ENCODE results near the gene KCTD13.

DNA sequence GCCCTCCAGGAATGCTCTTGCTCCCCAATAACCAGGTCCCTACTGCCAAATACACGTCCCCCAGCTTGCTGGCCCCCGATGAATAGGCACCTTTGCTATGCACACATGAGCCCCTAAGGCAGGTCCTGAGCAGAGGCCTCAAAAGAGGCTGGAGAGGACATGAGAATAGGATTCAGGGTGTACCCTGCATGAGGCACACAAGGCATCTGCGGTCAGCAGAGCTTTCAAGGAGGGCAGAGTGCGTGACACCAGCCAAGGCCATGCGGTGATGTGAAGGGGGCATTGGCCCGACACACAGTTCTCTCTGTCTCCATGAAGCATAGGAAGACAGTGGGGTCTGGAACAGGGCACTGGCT is 33.6 kb downstream of the KCTD13 start:
- TF ChIP-seq, protein P1, sequence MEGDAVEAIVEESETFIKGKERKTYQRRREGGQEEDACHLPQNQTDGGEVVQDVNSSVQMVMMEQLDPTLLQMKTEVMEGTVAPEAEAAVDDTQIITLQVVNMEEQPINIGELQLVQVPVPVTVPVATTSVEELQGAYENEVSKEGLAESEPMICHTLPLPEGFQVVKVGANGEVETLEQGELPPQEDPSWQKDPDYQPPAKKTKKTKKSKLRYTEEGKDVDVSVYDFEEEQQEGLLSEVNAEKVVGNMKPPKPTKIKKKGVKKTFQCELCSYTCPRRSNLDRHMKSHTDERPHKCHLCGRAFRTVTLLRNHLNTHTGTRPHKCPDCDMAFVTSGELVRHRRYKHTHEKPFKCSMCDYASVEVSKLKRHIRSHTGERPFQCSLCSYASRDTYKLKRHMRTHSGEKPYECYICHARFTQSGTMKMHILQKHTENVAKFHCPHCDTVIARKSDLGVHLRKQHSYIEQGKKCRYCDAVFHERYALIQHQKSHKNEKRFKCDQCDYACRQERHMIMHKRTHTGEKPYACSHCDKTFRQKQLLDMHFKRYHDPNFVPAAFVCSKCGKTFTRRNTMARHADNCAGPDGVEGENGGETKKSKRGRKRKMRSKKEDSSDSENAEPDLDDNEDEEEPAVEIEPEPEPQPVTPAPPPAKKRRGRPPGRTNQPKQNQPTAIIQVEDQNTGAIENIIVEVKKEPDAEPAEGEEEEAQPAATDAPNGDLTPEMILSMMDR (IDR thresholded peaks at IDR 0.05; ENCODE audit: insufficient read depth, low read length, poor library complexity, severe bottlenecking), result no peak
- TF ChIP-seq EZH2phosphoT487 (conservative IDR thresholded peaks at IDR 0.05; ENCODE audit: low read length), result no peak

Measured in SU-DHL-6 (cell line).